B cell (primary cell): Measurements from ENCODE around the gene SMG7. TPM values are rescaled to one million over a fixed set of nuclear protein-coding genes. Genes with fewer than 3 reads are reported as not detected.

Experiments used
- ATAC-seq: fragments of 200-7000 bp; cut with Tn5 transposase; one replicate; pipeline ENCODE4 v1.10.0; 2021; ENCODE audit warnings: low read depth, mild to moderate bottlenecking, moderate number of reproducible peaks, moderate library complexity
- CTCF ChIA-PET: fragments of 350-600 bp; sonication (Branson Sonifier 250); formaldehyde crosslinking; loops from one replicate; lab custom pipeline; 2021; ENCODE audit warnings: antibody characterized with exemption, inconsistent platforms; lab: Charles Lee
- POLR2A ChIA-PET: fragments of 350-600 bp; sonication (Branson Sonifier 250); formaldehyde crosslinking; loops from one replicate; lab custom pipeline; 2021; ENCODE audit warnings: antibody characterized with exemption; lab: Charles Lee
- DNase-seq: peaks from one replicate; pipeline ENCODE4 v3.0.0; 2013
- H2AFZ ChIP-seq: 2 replicates; pipeline ENCODE4 v1.6.1; 2012; ENCODE audit warnings: mild to moderate bottlenecking, low read depth, low read length; ENCODE audit not compliant: insufficient read depth, poor library complexity, severe bottlenecking
- H3K27ac ChIP-seq, 2 donors: 1 replicate in 1 of 2; 2 replicates in 1 of 2; pipeline ENCODE4 v1.5.1; 2012 to 2013; ENCODE audit warnings: low read length in 2 of 2, mild to moderate bottlenecking in 2 of 2, moderate library complexity in 1 of 2
- H3K27me3 ChIP-seq, 4 experiments: fragments of 200-600 bp in 1 of 4; sonication (generic) in 1 of 4; replicated peaks in 1 of 4; 1 replicate in 2 of 4; 2 replicates in 2 of 4; pipeline versions ENCODE4 v1.6.1 to v1.7.0; 2013 to 2016; ENCODE audit warnings: low read length in 3 of 4, mild to moderate bottlenecking in 2 of 4, mixed read lengths in 1 of 4, moderate library complexity in 1 of 4; ENCODE audit not compliant: insufficient read depth in 4 of 4, control insufficient read depth in 3 of 4; ENCODE audit errors: control extremely low read depth in 1 of 4
- H3K36me3 ChIP-seq, 2 experiments: replicated peaks in 1 of 2; 1 replicate in 1 of 2; 2 replicates in 1 of 2; pipeline versions ENCODE4 v1.6.1 to v1.7.1; 2013; ENCODE audit warnings: low read length in 1 of 2; ENCODE audit not compliant: insufficient read depth in 2 of 2, control insufficient read depth in 1 of 2; ENCODE audit errors: control extremely low read depth in 1 of 2, extremely low read depth in 1 of 2
- H3K4me1 ChIP-seq, 2 donors: fragments of 200-600 bp in 1 of 2; sonication (generic) in 1 of 2; 1 replicate in 1 of 2; 2 replicates in 1 of 2; pipeline versions ENCODE4 v1.5.1 to v1.6.1; 2013 to 2017; ENCODE audit warnings: low read length in 2 of 2; ENCODE audit not compliant: control insufficient read depth in 2 of 2, insufficient read depth in 2 of 2
- H3K4me2 ChIP-seq: replicated peaks from 2 replicates; pipeline ENCODE3; 2012; ENCODE audit warnings: mild to moderate bottlenecking, low read depth, low read length; ENCODE audit not compliant: poor library complexity, severe bottlenecking
- H3K4me3 ChIP-seq, 5 experiments: fragments of 200-600 bp in 1 of 5; sonication (generic) in 1 of 5; 1 replicate in 3 of 5; 2 replicates in 2 of 5; pipeline versions ENCODE4 v1.5.1 to v1.7.0; 2011 to 2016; ENCODE audit warnings: low read length in 4 of 5, mild to moderate bottlenecking in 4 of 5, low read depth in 2 of 5, control low read depth in 1 of 5, moderate library complexity in 1 of 5; ENCODE audit not compliant: insufficient read depth in 1 of 5; ENCODE audit errors: control extremely low read depth in 1 of 5, extremely low read depth in 1 of 5
- H3K79me2 ChIP-seq: fragments of 200-600 bp; sonication (generic); one replicate; pipeline ENCODE4 v1.6.0; 2016; ENCODE audit warnings: low read length; ENCODE audit not compliant: control insufficient read depth, insufficient read depth
- H3K9ac ChIP-seq: fragments of 200-600 bp; sonication (generic); 2 replicates; pipeline ENCODE4 v1.6.1; 2017; ENCODE audit warnings: mild to moderate bottlenecking, low read length, moderate library complexity
- H3K9me3 ChIP-seq, 3 donors: one replicate each; pipeline versions ENCODE4 v1.6.1 to v1.7.1; 2013; ENCODE audit warnings: low read length in 2 of 3; ENCODE audit not compliant: control insufficient read depth in 2 of 3, insufficient read depth in 1 of 3; ENCODE audit errors: control extremely low read depth in 1 of 3
- H4K20me1 ChIP-seq: 2 replicates; pipeline ENCODE4 v1.6.0; 2012; ENCODE audit warnings: mild to moderate bottlenecking, low read length; ENCODE audit not compliant: insufficient read depth, control insufficient read depth, poor library complexity, severe bottlenecking
- H3K27ac Mint-ChIP-seq: one replicate; pipeline ENCODE4 v1.8.0; 2021; ENCODE audit warnings: mixed read lengths
- H3K27me3 Mint-ChIP-seq: one replicate; pipeline ENCODE4 v1.8.0; 2021; ENCODE audit warnings: mixed read lengths
- H3K4me1 Mint-ChIP-seq: one replicate; pipeline ENCODE4 v1.8.0; 2021; ENCODE audit warnings: mixed read lengths
- H3K4me3 Mint-ChIP-seq: one replicate; pipeline ENCODE4 v1.8.0; 2021; ENCODE audit warnings: mixed read lengths
- H3K9me3 Mint-ChIP-seq: one replicate; pipeline ENCODE4 v1.8.0; 2022; ENCODE audit warnings: mixed read lengths; ENCODE audit not compliant: insufficient read depth
- CTCF ChIP-seq: fragments of 200-600 bp; IDR thresholded peaks from one replicate; pipeline ENCODE4 v1.8.0; 2022; ENCODE audit warnings: antibody characterized with exemption, mild to moderate bottlenecking
- EZH2 ChIP-seq: IDR thresholded peaks from 2 replicates; pipeline ENCODE4 v1.6.1; 2012; ENCODE audit warnings: borderline replicate concordance, low read depth, mild to moderate bottlenecking, moderate library complexity, low read length; ENCODE audit not compliant: insufficient read depth, poor library complexity, severe bottlenecking
- WGBS: methylation state at CpG from one replicate; pipeline ENCODE4 v1.1.5; 2013; ENCODE audit warnings: missing lambda C conversion rate; ENCODE audit not compliant: insufficient coverage; 5-methylcytosine and 5-hydroxymethylcytosine counted together
- intact Hi-C: fragments of 100-400 bp; cut with micrococcal nuclease; formaldehyde crosslinking; loops from one replicate; pipeline ENCODE4 v1.10.0; 2022
- polyA plus RNA-seq: library from polyadenylated mRNA; depleted of rRNA; stranded (reverse); fragments of >200 nt; gene quantifications from 2 replicates; pipeline ENCODE4 v1.2.3, GENCODE V29; 2012
- total RNA-seq, 2 donors: library from RNA; stranded (reverse); fragments of 120-200 nt in 1 of 2; gene quantifications; 1 replicate in 1 of 2; 2 replicates in 1 of 2; pipeline versions ENCODE4 v1.2.3 to v1.2.4, GENCODE V29; 2013 to 2022

Gene SMG7
- total and polyA plus RNA-seq, 2 donors (not counting 1 experiment from before 2014, with no cell fraction given): 20.8 to 73.3 TPM

GRCh38 chr1:183548116-183548515, 75.8 kb downstream of the SMG7 start:
- ATAC-seq: peak; percentile 58
- Histone ChIP-seq H3K36me3 (peaks cover 25 to 85% of the 10 kb centered on the region in 2 experiments), H3K27me3 (no peaks in the 10 kb centered on the region), H3K4me1 (peaks cover 4 to 5% of the 10 kb centered on the region in 2 donors), H4K20me1 (no peaks in the 10 kb centered on the region), H3K27ac (peak overlapping the region in 1 of 2 donors; percentile 7), H3K4me3 (no peak overlapping the region), H2AFZ (no peak overlapping the region), H3K9me3 (no peaks in the 10 kb centered on the region), H3K79me2 (peaks cover 3% of the 10 kb centered on the region), H3K4me2 (no peak overlapping the region), H3K9ac (no peak overlapping the region)
- Mint-ChIP-seq H3K27me3 (no peaks in the 10 kb centered on the region), H3K9me3 (no peaks in the 10 kb centered on the region), H3K4me1 (peaks cover 22% of the 10 kb centered on the region), H3K27ac (no peak overlapping the region), H3K4me3 (no peak overlapping the region)
- TF ChIP-seq CTCF (no peak), EZH2 (no peak)
- POLR2A ChIA-PET: no interaction called here
- CTCF ChIA-PET: interaction anchor here (0.9 to 1.7 kb wide), 4 partner anchors 13 to 86 kb away, joined by 3 to 6 read pairs (median 4); no protein-coding TSS in a partner anchor
- WGBS: no CpG with 5 or more reads among the region's 1 CpG
- peak; percentile 32 for DNase-seq
- intact Hi-C loops: loop anchor here (1.0 kb wide), 1 partner anchor 42 kb away; the partner anchor contains the start of gene NCF2

- no peak overlapping the region for H3K27ac Mint-ChIP-seq
- H4K20me1 ChIP-seq: no peaks in the 10 kb centered on the region
- no peak overlapping the region for H3K4me3 Mint-ChIP-seq
- no peaks in the 10 kb centered on the region for H3K9me3 ChIP-seq
- H3K36me3 ChIP-seq: peaks cover 20 to 76% of the 10 kb centered on the region in 2 experiments
- no peak for DNase-seq
- no peaks in the 10 kb centered on the region for H3K27me3 Mint-ChIP-seq
- no peaks in the 10 kb centered on the region for H3K79me2 ChIP-seq
- no peak for ATAC-seq
- ChIA-PET POLR2A (no interaction called here), CTCF (interaction anchor here (0.8 kb wide), 1 partner anchor 85 kb away, joined by 3 read pairs; no protein-coding TSS in a partner anchor)
- no peak overlapping the region for H2AFZ ChIP-seq
- TF ChIP-seq CTCF (no peak), EZH2 (no peak)
- no peak overlapping the region for H3K9ac ChIP-seq
- no peak overlapping the region for H3K27ac ChIP-seq
- H3K4me2 ChIP-seq: no peak overlapping the region
- H3K4me1 ChIP-seq: peaks cover 13 to 17% of the 10 kb centered on the region in 2 donors
- intact Hi-C loops: no loop called here
- whole genome bisulfite sequencing: 100% methylated on average over 1 of the region's 3 CpGs
- no peak overlapping the region for H3K4me3 ChIP-seq
- H3K9me3 Mint-ChIP-seq: no peaks in the 10 kb centered on the region
- peaks cover 40% of the 10 kb centered on the region for H3K4me1 Mint-ChIP-seq
- no peaks in the 10 kb centered on the region for H3K27me3 ChIP-seq
Measured at GRCh38 chr1:183550915-183551314, 78.6 kb downstream of the SMG7 start.
